Head of caudate nucleus (tissue), 42 donors: ENCODE results near the gene RARB.

ENCODE experiments used
- DNase-seq, 42 donors: peaks; one replicate each; pipeline versions ENCODE4 v3.0.0 to v3.0.0-alpha.2; 2020 to 2021; ENCODE audit warnings: mixed read lengths in 7 of 42
- intact Hi-C: fragments of 100-400 bp; cut with DNase I; formaldehyde crosslinking; loops from one replicate; pipeline ENCODE4 v1.15.0; 2022

The RARB gene

DNA sequence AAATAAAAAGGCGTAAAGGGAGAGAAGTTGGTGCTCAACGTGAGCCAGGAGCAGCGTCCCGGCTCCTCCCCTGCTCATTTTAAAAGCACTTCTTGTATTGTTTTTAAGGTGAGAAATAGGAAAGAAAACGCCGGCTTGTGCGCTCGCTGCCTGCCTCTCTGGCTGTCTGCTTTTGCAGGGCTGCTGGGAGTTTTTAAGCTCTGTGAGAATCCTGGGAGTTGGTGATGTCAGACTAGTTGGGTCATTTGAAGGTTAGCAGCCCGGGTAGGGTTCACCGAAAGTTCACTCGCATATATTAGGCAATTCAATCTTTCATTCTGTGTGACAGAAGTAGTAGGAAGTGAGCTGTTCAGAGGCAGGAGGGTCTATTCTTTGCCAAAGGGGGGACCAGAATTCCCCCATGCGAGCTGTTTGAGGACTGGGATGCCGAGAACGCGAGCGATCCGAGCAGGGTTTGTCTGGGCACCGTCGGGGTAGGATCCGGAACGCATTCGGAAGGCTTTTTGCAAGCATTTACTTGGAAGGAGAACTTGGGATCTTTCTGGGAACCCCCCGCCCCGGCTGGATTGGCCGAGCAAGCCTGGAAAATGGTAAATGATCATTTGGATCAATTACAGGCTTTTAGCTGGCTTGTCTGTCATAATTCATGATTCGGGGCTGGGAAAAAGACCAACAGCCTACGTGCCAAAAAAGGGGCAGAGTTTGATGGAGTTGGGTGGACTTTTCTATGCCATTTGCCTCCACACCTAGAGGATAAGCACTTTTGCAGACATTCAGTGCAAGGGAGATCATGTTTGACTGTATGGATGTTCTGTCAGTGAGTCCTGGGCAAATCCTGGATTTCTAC lies at the start of gene RARB:
Gene RARB, plus strand, starts transcription at position 322 of the 847 bp plus-strand sequence. Its CDS starts 469 bp downstream, at position 791.
- intact Hi-C loops, result no loop called here
- peak; percentile 52 to 94 (median 80) for DNase-seq

DNA sequence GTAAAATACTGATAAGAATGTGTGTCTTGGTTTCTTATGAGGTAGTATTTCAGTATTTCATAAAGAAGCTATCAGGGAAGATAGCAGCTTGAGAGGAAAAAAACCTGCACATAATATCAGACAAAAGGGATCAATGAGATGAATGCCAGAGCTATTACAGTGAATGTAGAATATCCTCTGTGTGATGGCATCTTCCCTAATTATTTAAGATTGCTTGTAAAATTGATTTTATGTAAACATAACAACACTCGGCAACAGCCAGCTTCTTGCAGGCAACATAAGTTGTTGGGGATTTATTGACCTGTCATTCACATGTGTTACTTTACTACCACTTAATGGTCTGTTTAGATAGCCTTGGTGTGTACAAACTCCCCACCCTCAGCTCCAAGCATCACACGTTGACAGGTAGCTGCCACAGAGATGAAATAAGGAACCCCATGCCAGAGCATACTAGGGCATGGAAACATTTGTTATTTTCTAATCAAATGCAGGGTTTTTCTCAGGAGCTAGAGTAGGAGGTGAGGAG lies 49.2 kb upstream of the RARB start:
- no peak for DNase-seq
- intact Hi-C loops, result no loop called here

DNA sequence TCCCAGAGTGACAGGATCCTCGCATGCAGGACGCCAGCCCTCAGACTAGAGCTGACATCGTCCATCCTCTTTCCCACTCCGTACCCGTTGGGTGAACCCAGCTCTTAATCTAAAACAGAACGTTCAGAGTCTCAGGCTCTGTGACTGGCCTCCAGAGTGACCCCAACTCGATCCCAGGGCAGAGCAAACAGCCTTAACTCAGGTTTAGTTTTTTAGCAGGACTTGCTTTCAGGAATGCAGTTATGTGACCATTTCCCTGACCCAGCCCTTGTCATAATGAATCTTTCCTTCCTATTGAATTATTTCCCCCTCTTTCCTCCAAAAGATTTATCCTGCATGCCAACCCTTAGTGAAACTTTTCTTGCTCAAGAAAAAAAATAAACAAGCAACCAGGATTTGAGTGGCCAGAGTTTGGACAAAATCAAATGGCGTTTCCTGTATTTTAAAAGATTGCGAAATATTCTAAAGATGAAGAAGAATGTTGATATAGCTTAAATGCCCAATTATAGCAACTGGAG lies 47.8 kb upstream of the RARB start:
- DNase-seq, result no peak

GRCh38 chr3:25381083-25381482 lies 47.0 kb upstream of the RARB start:
- no peak for DNase-seq
- intact Hi-C loops, result no loop called here

More for the DNA sequence above, 47.8 kb upstream of the RARB start:
- intact Hi-C loops, result no loop called here

- DNase-seq, result peak in 39 of 42 donors; percentile 14 to 90 (median 55)
- intact Hi-C loops, result no loop called here
These were observed 43.6 kb upstream of the RARB start for GRCh38 chr3:25384471-25384870.

- intact Hi-C loops, result no loop called here
- DNase-seq, result no peak
These were observed 42.1 kb upstream of the RARB start for GRCh38 chr3:25385807-25386460.

DNA sequence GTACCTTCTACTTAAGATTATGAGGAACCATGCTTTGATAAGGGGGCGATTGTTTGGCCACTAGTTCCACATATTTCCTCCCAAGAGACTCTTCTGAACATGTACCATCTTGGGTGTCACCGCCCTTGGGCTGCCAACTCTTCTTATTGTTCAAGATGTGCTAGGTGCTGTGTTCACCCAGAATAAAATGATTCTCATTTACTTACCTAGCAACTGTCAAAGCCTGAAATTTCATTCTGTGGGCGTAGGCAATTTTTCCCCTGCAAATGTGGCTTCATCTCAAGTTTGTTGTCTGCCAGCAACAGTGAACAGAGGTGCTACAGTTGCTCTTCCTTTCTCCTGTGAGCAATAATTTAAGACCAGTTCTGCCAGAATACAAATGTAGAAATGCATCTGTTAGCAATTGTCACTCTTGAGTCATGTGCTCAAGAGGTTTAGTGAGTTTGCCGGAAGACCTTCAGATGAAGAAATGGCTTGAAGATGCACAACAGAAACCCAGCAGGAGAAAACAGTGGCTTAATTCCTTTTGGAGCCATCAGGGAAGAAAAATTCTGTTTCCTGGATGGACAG lies 41.3 kb upstream of the RARB start:
- intact Hi-C loops, result no loop called here
- peak in 38 of 42 donors; percentile 10 to 87 (median 50) for DNase-seq

- no peak for DNase-seq
- intact Hi-C loops, result no loop called here
These were observed 37.5 kb upstream of the RARB start for GRCh38 chr3:25390605-25391004.

- DNase-seq, result no peak
- intact Hi-C loops, result no loop called here
These were observed 31.8 kb upstream of the RARB start for GRCh38 chr3:25396251-25396650.

GRCh38 chr3:25396686-25397085 lies 31.4 kb upstream of the RARB start:
- no peak for DNase-seq
- intact Hi-C loops, result no loop called here

- intact Hi-C loops, result no loop called here
- DNase-seq, result no peak
These were observed 30.9 kb upstream of the RARB start for GRCh38 chr3:25397150-25397549.

GRCh38 chr3:25400587-25400986 lies 27.5 kb upstream of the RARB start:
- no peak for DNase-seq

GRCh38 chr3:25403968-25404367 lies 24.1 kb upstream of the RARB start:
- no peak for DNase-seq
- intact Hi-C loops, result no loop called here

More at GRCh38 chr3:25400587-25400986, 27.5 kb upstream of the RARB start:
- intact Hi-C loops, result no loop called here

DNA sequence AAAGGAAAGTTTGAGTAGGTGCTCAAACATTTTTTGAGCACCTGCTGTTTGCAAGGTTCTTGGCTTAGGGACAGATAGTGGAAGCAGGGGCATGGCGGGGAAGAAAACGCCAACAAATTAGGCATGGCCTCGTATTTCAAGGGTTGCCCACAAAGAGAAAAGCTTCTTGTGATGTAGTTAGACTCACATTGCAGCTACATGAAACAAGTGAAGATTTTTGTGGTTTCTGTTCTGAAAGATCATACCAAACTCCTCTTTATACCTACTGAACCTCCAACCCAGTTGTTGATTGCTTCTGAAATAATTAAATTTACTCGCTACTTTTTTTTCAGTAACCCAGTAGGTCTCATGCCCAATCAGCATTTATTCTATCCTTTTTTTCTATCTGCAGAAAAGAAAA lies 23.5 kb upstream of the RARB start:
- intact Hi-C loops, result no loop called here
- DNase-seq, result no peak

DNA sequence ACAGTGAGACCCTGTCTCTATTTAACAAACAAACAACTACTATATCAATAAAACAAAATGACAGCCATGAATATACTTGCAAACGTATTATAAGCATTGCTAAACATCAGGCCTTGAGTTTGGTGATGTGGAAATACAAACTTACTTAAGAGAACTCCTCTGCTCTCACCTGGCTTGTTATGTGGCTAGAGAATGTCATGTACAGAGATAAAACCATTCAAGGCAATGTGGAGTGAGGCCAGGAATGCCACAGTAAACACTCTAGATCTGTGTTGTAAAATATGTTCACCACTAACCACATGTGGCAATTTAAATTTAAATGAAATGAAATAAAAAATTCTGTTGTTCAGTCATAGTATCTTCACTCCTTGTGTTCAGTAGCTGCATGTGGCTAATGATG lies 22.7 kb upstream of the RARB start:
- intact Hi-C loops, result no loop called here

DNA sequence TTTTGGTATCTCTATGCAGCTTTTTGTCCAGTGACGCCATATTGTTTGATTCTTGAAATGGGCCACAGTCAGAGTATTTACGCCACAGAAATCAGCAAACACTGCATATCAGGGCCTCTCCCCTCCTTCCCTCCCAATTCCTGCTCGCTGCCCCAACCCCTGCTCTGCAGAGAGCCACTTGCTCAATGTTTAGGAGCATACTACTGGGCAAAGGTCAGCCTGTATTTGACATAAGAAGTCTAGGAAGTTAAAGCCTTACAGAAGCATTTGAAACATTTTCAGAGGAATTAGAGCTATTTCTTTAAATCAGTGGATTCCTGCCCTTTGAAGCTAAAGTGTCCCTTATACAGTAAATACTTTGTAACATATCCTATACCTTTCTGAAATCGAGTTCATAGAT lies 17.4 kb upstream of the RARB start:
- DNase-seq, result no peak
- intact Hi-C loops, result no loop called here

More for the DNA sequence above, 22.7 kb upstream of the RARB start:
- DNase-seq, result no peak

DNA sequence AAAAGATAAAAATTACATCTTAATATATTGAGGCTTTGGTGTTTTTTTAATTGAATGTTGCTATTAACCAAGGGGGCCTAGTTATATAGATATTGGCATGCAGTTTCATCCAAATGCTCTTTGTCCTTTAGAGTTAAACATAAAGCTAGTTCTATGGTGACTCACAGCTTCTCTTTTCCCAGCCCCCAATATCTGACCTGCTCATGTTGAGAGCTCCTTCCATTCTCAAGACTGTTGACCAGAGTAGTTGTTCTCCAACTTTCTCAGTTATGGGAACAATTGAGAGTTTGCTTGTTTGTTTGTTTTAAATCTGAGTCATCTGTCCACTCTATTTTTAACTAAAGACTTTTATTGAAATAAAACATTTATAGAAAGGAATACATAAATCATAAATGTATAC lies 15.8 kb upstream of the RARB start:
- intact Hi-C loops, result no loop called here
- DNase-seq, result no peak

GRCh38 chr3:25416176-25416575 lies 11.9 kb upstream of the RARB start:
- intact Hi-C loops, result no loop called here
- DNase-seq, result no peak

DNA sequence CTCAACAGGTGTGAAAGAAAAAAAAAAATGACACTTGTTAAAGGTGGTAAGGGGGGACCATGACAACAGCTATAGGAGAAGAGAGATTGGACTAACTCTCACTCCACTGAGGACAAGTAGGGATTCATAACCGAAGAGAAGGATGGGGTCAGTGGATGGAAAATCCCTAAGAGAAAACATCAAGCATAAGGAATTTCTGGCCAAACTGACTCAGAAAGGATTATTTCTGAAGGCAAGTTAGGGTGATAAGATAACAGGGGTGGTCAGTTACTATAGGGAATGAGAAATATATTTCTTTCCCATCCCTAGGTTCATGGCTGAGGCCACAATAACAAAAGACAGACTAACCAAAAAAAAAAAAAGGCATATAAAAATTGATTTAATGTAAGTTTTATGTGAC lies 9.5 kb upstream of the RARB start:
- intact Hi-C loops, result no loop called here
- DNase-seq, result no peak

DNA sequence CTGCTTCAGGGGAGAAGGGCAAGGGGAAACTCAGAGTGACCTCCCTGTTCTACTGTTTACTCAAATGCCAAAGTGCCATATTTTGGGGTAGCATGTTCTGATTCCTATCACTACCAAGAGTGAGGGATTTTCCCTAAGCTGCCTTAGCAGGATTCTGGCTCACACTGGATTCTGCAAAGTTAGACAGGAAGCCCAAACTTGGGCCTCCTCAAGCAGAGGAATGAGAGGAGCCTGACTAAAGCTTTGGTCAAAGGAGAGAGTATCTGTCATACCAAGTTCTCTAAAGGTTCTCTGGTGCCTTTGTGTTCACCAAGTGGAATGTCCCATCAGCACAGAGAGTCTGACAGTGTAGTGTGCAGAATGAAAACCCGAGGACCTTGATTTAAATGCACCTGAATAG lies 8.8 kb upstream of the RARB start:
- intact Hi-C loops, result no loop called here

More for the DNA sequence above, 8.8 kb upstream of the RARB start:
- DNase-seq, result no peak
